Hepatocyte (in vitro differentiated cells): ENCODE data around the gene CCDC27. TPM values are rescaled to one million over a fixed set of nuclear protein-coding genes. Genes with fewer than 3 reads are reported as not detected.

Experiments used
- DNase-seq: peaks from one replicate; pipeline ENCODE4 v3.0.0-alpha.2; 2016; ENCODE audit warnings: low spot score
- H2AFZ ChIP-seq: fragments of 200-600 bp; sonication (generic); 2 replicates; pipeline ENCODE4 v1.6.0; 2016; ENCODE audit warnings: antibody characterized with exemption, mild to moderate bottlenecking
- H3K27ac ChIP-seq: fragments of 200-600 bp; sonication (generic); 2 replicates; pipeline ENCODE4 v1.5.1; 2016; ENCODE audit warnings: mild to moderate bottlenecking
- H3K27me3 ChIP-seq: fragments of 200-600 bp; sonication (generic); 2 replicates; pipeline ENCODE4 v1.6.1; 2016
- H3K36me3 ChIP-seq: fragments of 200-600 bp; sonication (generic); replicated peaks from 2 replicates; pipeline ENCODE4 v1.5.1; 2016; ENCODE audit warnings: low read depth; ENCODE audit not compliant: insufficient read depth
- H3K4me1 ChIP-seq: fragments of 200-600 bp; sonication (generic); 2 replicates; pipeline ENCODE4 v1.5.1; 2016; ENCODE audit warnings: mild to moderate bottlenecking, moderate library complexity; ENCODE audit not compliant: insufficient read depth
- H3K4me2 ChIP-seq: fragments of 200-600 bp; sonication (generic); 2 replicates; pipeline ENCODE4 v1.6.0; 2016
- H3K4me3 ChIP-seq: fragments of 200-600 bp; sonication (generic); 2 replicates; pipeline ENCODE4 v1.5.1; 2016; ENCODE audit warnings: mild to moderate bottlenecking
- H3K79me2 ChIP-seq: fragments of 200-600 bp; sonication (generic); 2 replicates; pipeline ENCODE4 v1.6.0; 2017; ENCODE audit warnings: mild to moderate bottlenecking
- H3K9me2 ChIP-seq: fragments of 200-600 bp; sonication (generic); replicated peaks from 2 replicates; pipeline ENCODE4 v1.6.0; 2017; ENCODE audit warnings: mild to moderate bottlenecking; ENCODE audit not compliant: insufficient read depth
- H3K9me3 ChIP-seq: fragments of 200-600 bp; sonication (generic); 2 replicates; pipeline ENCODE4 v1.5.1; 2016; ENCODE audit warnings: low read depth, mild to moderate bottlenecking
- H4K20me1 ChIP-seq: fragments of 200-600 bp; sonication (generic); 2 replicates; pipeline ENCODE4 v1.6.0; 2016; ENCODE audit warnings: mild to moderate bottlenecking; ENCODE audit not compliant: insufficient read depth, poor library complexity, severe bottlenecking
- CTCF ChIP-seq: fragments of 200-600 bp; sonication (generic); IDR thresholded peaks from 2 replicates; pipeline ENCODE4 v1.5.1; 2016; ENCODE audit warnings: antibody characterized with exemption, mild to moderate bottlenecking; ENCODE audit not compliant: poor library complexity
- EZH2 ChIP-seq: fragments of 200-600 bp; sonication (generic); IDR thresholded peaks from 2 replicates; pipeline ENCODE4 v1.6.1; 2016; ENCODE audit warnings: antibody characterized with exemption, mild to moderate bottlenecking, borderline replicate concordance
- EZH2phosphoT487 ChIP-seq: fragments of 200-600 bp; sonication (generic); IDR thresholded peaks from one replicate; pipeline ENCODE4 v1.6.1; 2018; ENCODE audit warnings: antibody characterized with exemption, mild to moderate bottlenecking, low read depth, moderate library complexity; ENCODE audit not compliant: unreplicated experiment, severe bottlenecking
- WGBS: methylation state at CpG from one replicate; pipeline ENCODE4 v1.1.6; 2016; ENCODE audit warnings: low lambda C conversion rate; ENCODE audit errors: missing lambda C conversion rate; 5-methylcytosine and 5-hydroxymethylcytosine counted together
- polyA plus RNA-seq: library from polyadenylated mRNA; unstranded; fragments of >200 nt; fragmentation: Nextera tagmentation; extraction: Ambion mirVana; gene quantifications from 2 replicates; pipeline ENCODE4 v1.2.1, GENCODE V29; 2016
- total RNA-seq: library from RNA; depleted of rRNA; stranded (reverse); fragments of >200 nt; gene quantifications from 2 replicates; pipeline ENCODE4 v1.2.3, GENCODE V29; 2014

CCDC27 gene
- total and polyA plus RNA-seq, 2 experiments from 2014 or later, result 0.17 to 0.59 TPM

GRCh38 chr1:3727042-3727824 is 25.0 kb upstream of the CCDC27 start:
- no peaks in the 10 kb centered on the region for H3K27me3 ChIP-seq
- WGBS, result 61% methylated on average over 32 of the region's 37 CpGs
- H3K79me2 ChIP-seq, result no peaks in the 10 kb centered on the region
- no peaks in the 10 kb centered on the region for H3K9me3 ChIP-seq
- H3K36me3 ChIP-seq, result no peaks in the 10 kb centered on the region
- H3K4me2 ChIP-seq, result no peak overlapping the region
- no peak overlapping the region for H2AFZ ChIP-seq
- no peak overlapping the region for H3K4me3 ChIP-seq
- DNase-seq, result peak; percentile 59
- H4K20me1 ChIP-seq, result no peaks in the 10 kb centered on the region
- no peak overlapping the region for H3K27ac ChIP-seq
- no peaks in the 10 kb centered on the region for H3K9me2 ChIP-seq
- TF ChIP-seq EZH2phosphoT487 (no peak), CTCF (peak; percentile 43)
- H3K4me1 ChIP-seq, result no peaks in the 10 kb centered on the region

- H3K4me1 ChIP-seq, result no peaks in the 10 kb centered on the region
- H3K27ac ChIP-seq, result no peak overlapping the region
- no peaks in the 10 kb centered on the region for H3K9me2 ChIP-seq
- TF ChIP-seq EZH2 (no peak), CTCF (no peak), EZH2phosphoT487 (no peak)
- H3K9me3 ChIP-seq, result no peaks in the 10 kb centered on the region
- no peak overlapping the region for H3K4me3 ChIP-seq
- no peak overlapping the region for H3K4me2 ChIP-seq
- DNase-seq, result no peak
- no peak overlapping the region for H2AFZ ChIP-seq
- no peaks in the 10 kb centered on the region for H3K27me3 ChIP-seq
- H4K20me1 ChIP-seq, result no peaks in the 10 kb centered on the region
- H3K36me3 ChIP-seq, result no peaks in the 10 kb centered on the region
- no peaks in the 10 kb centered on the region for H3K79me2 ChIP-seq
- 88% methylated on average over 28 of the region's 31 CpGs for WGBS
Observed at GRCh38 chr1:3727825-3728776, 24.1 kb upstream of the CCDC27 start.

- H3K9me3 ChIP-seq, result no peaks in the 10 kb centered on the region
- DNase-seq, result no peak
- H3K27ac ChIP-seq, result no peak overlapping the region
- no peaks in the 10 kb centered on the region for H3K4me1 ChIP-seq
- H3K79me2 ChIP-seq, result no peaks in the 10 kb centered on the region
- no peak overlapping the region for H3K4me2 ChIP-seq
- no peak overlapping the region for H3K4me3 ChIP-seq
- TF ChIP-seq CTCF (no peak), EZH2phosphoT487 (no peak), EZH2 (no peak)
- WGBS, result 88% methylated on average over 29 of the region's 32 CpGs
- no peak overlapping the region for H2AFZ ChIP-seq
- H3K36me3 ChIP-seq, result no peaks in the 10 kb centered on the region
- no peaks in the 10 kb centered on the region for H3K9me2 ChIP-seq
- H4K20me1 ChIP-seq, result no peaks in the 10 kb centered on the region
- no peaks in the 10 kb centered on the region for H3K27me3 ChIP-seq
Observed at GRCh38 chr1:3729594-3730542, 22.4 kb upstream of the CCDC27 start.
